RPMI7951 (cell line): Measurements from ENCODE around the gene TYK2. TPM values are rescaled to one million over a fixed set of nuclear protein-coding genes. Genes with fewer than 3 reads are reported as not detected.

Source experiments
- DNase-seq: peaks from one replicate; pipeline ENCODE4 v3.0.0-alpha.2; 2012; ENCODE audit warnings: low read depth
- total RNA-seq: library from RNA; depleted of rRNA; stranded (reverse); fragments of >200 nt; shearing (Covaris generic); gene quantifications from 2 replicates; pipeline ENCODE4 v1.2.3, GENCODE V29; 2014; rRNA removed

The TYK2 gene
- total RNA-seq, 1 experiment from 2014 or later = 44.6 TPM

GRCh38 chr19:10315335-10316214, 64.8 kb downstream of the TYK2 start, which contains the start of gene FDX2:
FDX2 (minus strand) TSS chr19:10316015; CDS start chr19:10315996, 19 bp downstream.
- peak; percentile 74 for DNase-seq

GRCh38 chr19:10309423-10309822, 70.9 kb downstream of the TYK2 start, which contains the start of gene ZGLP1:
ZGLP1 (minus strand) TSS chr19:10309815.
- DNase-seq = no peak

GRCh38 chr19:10306327-10306726, 74.0 kb downstream of the TYK2 start:
- no peak for DNase-seq

- peak; percentile 70 for DNase-seq
These were observed 75.1 kb downstream of the TYK2 start for GRCh38 chr19:10305139-10305806.

Other genes starting within 250 kb of the TYK2 start
- 100 and 108 TPM in 2 replicates for gene DNMT1, start 185.6 kb downstream of the TYK2 start, total RNA-seq
- gene S1PR2, start 149.2 kb downstream of the TYK2 start, total RNA-seq = 4.7 and 4.9 TPM in 2 replicates
- 57.6 and 71.7 TPM in 2 replicates for gene MRPL4, start 128.4 kb downstream of the TYK2 start, total RNA-seq
- 75.1 and 81.1 TPM in 2 replicates for gene ICAM1, start 109.5 kb downstream of the TYK2 start, total RNA-seq
- gene ICAM4, start 93.6 kb downstream of the TYK2 start, total RNA-seq = 0.24 and 0.39 TPM in 2 replicates
- 12.0 and 15.8 TPM in 2 replicates for gene ICAM5, start 90.6 kb downstream of the TYK2 start, total RNA-seq
- 0.88 and 1.2 TPM in 2 replicates for gene ZGLP1, start 70.8 kb downstream of the TYK2 start, total RNA-seq
- 33.0 and 50.1 TPM in 2 replicates for gene FDX2, start 64.6 kb downstream of the TYK2 start, total RNA-seq
- gene RAVER1, start 47.0 kb downstream of the TYK2 start, total RNA-seq = 9.0 and 11.8 TPM in 2 replicates
- 16.8 and 21.5 TPM in 2 replicates for gene ICAM3, start 40.9 kb downstream of the TYK2 start, total RNA-seq
- 89.3 and 107 TPM in 2 replicates for gene CDC37, start 23.0 kb upstream of the TYK2 start, total RNA-seq
- 1.3 and 2.0 TPM in 2 replicates for gene PDE4A, start 40.0 kb upstream of the TYK2 start, total RNA-seq
- 46.1 and 62.7 TPM in 2 replicates for gene KEAP1, start 122.8 kb upstream of the TYK2 start, total RNA-seq
- gene S1PR5, start 136.9 kb upstream of the TYK2 start, total RNA-seq = 0.29 TPM in 1 of 2 replicates, not detected in the other
- 13.2 and 16.3 TPM in 2 replicates for gene ATG4D, start 163.3 kb upstream of the TYK2 start, total RNA-seq
- 10.1 and 12.1 TPM in 2 replicates for gene KRI1, start 185.4 kb upstream of the TYK2 start, total RNA-seq
- 32.9 and 58.4 TPM in 2 replicates for gene CDKN2D, start 188.4 kb upstream of the TYK2 start, total RNA-seq
- 0.49 and 2.5 TPM in 2 replicates for gene AP1M2, start 206.7 kb upstream of the TYK2 start, total RNA-seq
- gene SLC44A2, start 245.0 kb upstream of the TYK2 start, total RNA-seq = 16.5 and 21.1 TPM in 2 replicates